Vagina (tissue), 2 donors: Measurements from ENCODE around the gene PHOSPHO1. TPM values are rescaled to one million over a fixed set of nuclear protein-coding genes. Genes with fewer than 3 reads are reported as not detected.

Source experiments
- DNase-seq, 2 donors: peaks; one replicate each; pipeline ENCODE4 v3.0.0-alpha.2; 2017; ENCODE audit errors: extremely low spot score in 2 of 2
- H3K27ac ChIP-seq: fragments of 200-600 bp; sonication (generic); one replicate; pipeline ENCODE4 v1.5.1; 2019
- H3K27me3 ChIP-seq: fragments of 200-600 bp; sonication (generic); one replicate; pipeline ENCODE4 v1.5.1; 2019
- H3K36me3 ChIP-seq, 2 donors: fragments of 200-600 bp; sonication (generic); one replicate each; pipeline ENCODE4 v1.5.1; 2017 to 2019
- H3K4me1 ChIP-seq: fragments of 200-600 bp; sonication (generic); one replicate; pipeline ENCODE4 v1.5.1; 2019
- H3K4me3 ChIP-seq, 2 donors: fragments of 200-600 bp; sonication (generic); 1 replicate in 1 of 2; 2 replicates in 1 of 2; pipeline ENCODE4 v1.5.1; 2016 to 2019
- H3K9me3 ChIP-seq: fragments of 200-600 bp; sonication (generic); one replicate; pipeline ENCODE4 v1.5.1; 2019
- POLR2A ChIP-seq, 2 donors: fragments of 450-650 bp; IDR thresholded peaks; one replicate each; pipeline ENCODE4 v1.6.1; 2017; ENCODE audit warnings: antibody characterized with exemption in 2 of 2, mild to moderate bottlenecking in 2 of 2, moderate library complexity in 2 of 2
- POLR2AphosphoS5 ChIP-seq, 2 donors: sonication (generic); formaldehyde crosslinking; IDR thresholded peaks; one replicate each; pipeline ENCODE4 v1.9.0; 2017; ENCODE audit warnings: antibody characterized with exemption in 2 of 2, mild to moderate bottlenecking in 2 of 2, low read depth in 1 of 2; ENCODE audit not compliant: insufficient read depth in 1 of 2
- intact Hi-C: fragments of 100-400 bp; cut with DNase I; formaldehyde crosslinking; loops from one replicate; pipeline ENCODE4 v1.15.1; 2023
- total RNA-seq: library from RNA; depleted of rRNA; stranded (reverse); fragments of >200 nt; gene quantifications from one replicate; pipeline ENCODE4 v1.2.3, GENCODE V29; 2016
- TF ChIP-seq, protein P1 (sequence below), 3 experiments: fragments of 450-650 bp in 2 of 3; fragments of 200-600 bp in 1 of 3; sonication (generic) in 1 of 3; IDR thresholded peaks; one replicate each; pipeline ENCODE4 v1.5.1; 2017 to 2019; ENCODE audit warnings: antibody characterized with exemption in 3 of 3, mild to moderate bottlenecking in 2 of 3, moderate library complexity in 2 of 3

PHOSPHO1 gene
- total RNA-seq, 1 donor from 2014 or later, result not detected

DNA sequence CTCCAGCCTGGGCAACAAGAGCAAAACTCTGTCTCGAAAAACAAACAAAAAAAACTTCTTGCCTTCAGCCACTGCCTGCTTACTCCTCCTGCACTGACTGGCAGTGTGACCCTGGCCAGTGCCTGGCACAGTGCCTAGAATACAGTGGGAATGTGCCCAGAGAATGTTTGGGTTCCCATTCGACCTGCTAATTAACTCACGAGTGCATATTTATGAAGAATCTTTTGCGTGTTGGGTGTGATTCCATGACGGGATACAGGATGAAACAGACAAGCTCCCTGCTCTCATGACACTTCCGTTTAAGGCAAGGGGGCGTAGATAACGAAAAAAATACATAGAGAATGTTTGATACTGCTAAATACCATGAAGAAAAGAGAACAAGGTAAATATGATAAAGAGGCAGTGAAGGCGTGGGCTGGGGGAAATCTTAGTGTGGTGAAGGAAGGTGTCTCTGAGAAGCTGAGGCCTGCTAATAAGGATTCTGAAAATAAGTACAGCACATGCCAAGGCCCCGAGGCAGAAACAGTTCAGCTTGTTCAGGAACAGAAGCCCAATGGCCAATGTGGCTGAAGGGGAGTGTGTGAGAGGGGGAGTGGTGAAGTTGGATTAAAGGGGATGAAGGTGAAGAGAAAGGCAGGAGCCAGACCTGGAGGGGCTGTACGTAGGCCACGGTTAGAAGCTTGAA lies 15.8 kb downstream of the PHOSPHO1 start:
- H3K27me3 ChIP-seq, result no peaks in the 10 kb centered on the region
- intact Hi-C loops, result no loop called here
- H3K36me3 ChIP-seq, result no peaks in the 10 kb centered on the region
- no peak for TF ChIP-seq POLR2A (IDR thresholded peaks at IDR 0.05)
- peak in 1 of 2 donors; percentile 22 for TF ChIP-seq POLR2AphosphoS5 (IDR thresholded peaks at IDR 0.05; ENCODE audit: insufficient read depth in 1 of 2, low read depth in 1 of 2)
- H3K9me3 ChIP-seq, result no peaks in the 10 kb centered on the region
- no peak for DNase-seq
- H3K4me1 ChIP-seq, result peaks cover 32% of the 10 kb centered on the region
- peak overlapping the region; percentile 9 for H3K27ac ChIP-seq
- H3K4me3 ChIP-seq, result no peak overlapping the region

DNA sequence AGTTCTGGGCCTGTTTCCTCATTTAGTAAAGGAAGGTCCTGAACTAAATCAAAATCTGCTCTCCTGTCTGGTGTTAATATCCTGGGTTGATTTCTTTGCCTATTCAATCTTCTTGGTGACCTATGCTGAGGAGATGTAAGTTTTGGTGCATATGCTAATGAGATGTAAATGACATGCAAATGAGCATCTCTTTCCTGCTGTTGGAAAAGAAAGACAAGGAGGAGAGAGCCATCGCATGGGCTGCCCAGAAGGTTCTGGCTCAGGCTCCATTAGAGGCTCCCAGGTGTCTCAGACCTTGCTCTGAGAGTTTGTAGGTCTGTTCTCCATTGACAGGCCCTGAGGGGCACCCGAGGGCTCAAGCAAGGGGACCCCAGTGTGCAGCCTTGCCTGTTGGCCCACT lies 16.7 kb downstream of the PHOSPHO1 start:
- H3K27ac ChIP-seq, result peak overlapping the region; percentile 9
- H3K9me3 ChIP-seq, result no peaks in the 10 kb centered on the region
- intact Hi-C loops, result no loop called here
- no peak overlapping the region for H3K4me3 ChIP-seq
- H3K27me3 ChIP-seq, result no peaks in the 10 kb centered on the region
- TF ChIP-seq POLR2A (IDR thresholded peaks at IDR 0.05), result no peak
- no peak for TF ChIP-seq POLR2AphosphoS5 (IDR thresholded peaks at IDR 0.05; ENCODE audit: insufficient read depth in 1 of 2, low read depth in 1 of 2)
- H3K4me1 ChIP-seq, result peaks cover 33% of the 10 kb centered on the region
- no peak for DNase-seq
- no peaks in the 10 kb centered on the region for H3K36me3 ChIP-seq

DNA sequence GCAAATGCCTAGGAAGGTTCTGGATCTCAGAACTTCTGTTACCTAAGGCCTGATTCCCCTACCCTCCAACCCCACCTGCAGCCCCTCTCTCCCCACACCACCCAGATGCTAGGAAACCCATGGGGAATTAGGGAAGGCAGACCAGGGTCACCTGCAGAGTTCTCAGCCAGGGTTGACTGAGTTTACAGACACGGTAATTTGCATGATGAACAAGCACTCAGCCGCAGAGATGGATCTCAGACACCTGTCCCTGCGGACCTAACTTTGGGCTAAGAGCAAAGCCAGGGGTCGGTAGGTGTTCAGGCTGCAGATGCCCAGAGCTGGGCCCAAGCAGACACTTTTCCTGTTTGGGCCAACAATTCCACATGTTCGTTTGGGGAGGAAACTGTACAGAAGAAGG lies 17.2 kb downstream of the PHOSPHO1 start:
- DNase-seq, result no peak
- Histone ChIP-seq H3K27me3 (no peaks in the 10 kb centered on the region), H3K4me3 (no peak overlapping the region), H3K27ac (peak overlapping the region; percentile 9), H3K36me3 (no peaks in the 10 kb centered on the region), H3K4me1 (peaks cover 33% of the 10 kb centered on the region), H3K9me3 (no peaks in the 10 kb centered on the region)
- intact Hi-C loops, result no loop called here
- TF ChIP-seq, protein P1, sequence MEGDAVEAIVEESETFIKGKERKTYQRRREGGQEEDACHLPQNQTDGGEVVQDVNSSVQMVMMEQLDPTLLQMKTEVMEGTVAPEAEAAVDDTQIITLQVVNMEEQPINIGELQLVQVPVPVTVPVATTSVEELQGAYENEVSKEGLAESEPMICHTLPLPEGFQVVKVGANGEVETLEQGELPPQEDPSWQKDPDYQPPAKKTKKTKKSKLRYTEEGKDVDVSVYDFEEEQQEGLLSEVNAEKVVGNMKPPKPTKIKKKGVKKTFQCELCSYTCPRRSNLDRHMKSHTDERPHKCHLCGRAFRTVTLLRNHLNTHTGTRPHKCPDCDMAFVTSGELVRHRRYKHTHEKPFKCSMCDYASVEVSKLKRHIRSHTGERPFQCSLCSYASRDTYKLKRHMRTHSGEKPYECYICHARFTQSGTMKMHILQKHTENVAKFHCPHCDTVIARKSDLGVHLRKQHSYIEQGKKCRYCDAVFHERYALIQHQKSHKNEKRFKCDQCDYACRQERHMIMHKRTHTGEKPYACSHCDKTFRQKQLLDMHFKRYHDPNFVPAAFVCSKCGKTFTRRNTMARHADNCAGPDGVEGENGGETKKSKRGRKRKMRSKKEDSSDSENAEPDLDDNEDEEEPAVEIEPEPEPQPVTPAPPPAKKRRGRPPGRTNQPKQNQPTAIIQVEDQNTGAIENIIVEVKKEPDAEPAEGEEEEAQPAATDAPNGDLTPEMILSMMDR (IDR thresholded peaks at IDR 0.05), result no peak
- no peak for TF ChIP-seq POLR2AphosphoS5 (IDR thresholded peaks at IDR 0.05; ENCODE audit: insufficient read depth in 1 of 2, low read depth in 1 of 2)
- no peak for TF ChIP-seq POLR2A (IDR thresholded peaks at IDR 0.05)

DNA sequence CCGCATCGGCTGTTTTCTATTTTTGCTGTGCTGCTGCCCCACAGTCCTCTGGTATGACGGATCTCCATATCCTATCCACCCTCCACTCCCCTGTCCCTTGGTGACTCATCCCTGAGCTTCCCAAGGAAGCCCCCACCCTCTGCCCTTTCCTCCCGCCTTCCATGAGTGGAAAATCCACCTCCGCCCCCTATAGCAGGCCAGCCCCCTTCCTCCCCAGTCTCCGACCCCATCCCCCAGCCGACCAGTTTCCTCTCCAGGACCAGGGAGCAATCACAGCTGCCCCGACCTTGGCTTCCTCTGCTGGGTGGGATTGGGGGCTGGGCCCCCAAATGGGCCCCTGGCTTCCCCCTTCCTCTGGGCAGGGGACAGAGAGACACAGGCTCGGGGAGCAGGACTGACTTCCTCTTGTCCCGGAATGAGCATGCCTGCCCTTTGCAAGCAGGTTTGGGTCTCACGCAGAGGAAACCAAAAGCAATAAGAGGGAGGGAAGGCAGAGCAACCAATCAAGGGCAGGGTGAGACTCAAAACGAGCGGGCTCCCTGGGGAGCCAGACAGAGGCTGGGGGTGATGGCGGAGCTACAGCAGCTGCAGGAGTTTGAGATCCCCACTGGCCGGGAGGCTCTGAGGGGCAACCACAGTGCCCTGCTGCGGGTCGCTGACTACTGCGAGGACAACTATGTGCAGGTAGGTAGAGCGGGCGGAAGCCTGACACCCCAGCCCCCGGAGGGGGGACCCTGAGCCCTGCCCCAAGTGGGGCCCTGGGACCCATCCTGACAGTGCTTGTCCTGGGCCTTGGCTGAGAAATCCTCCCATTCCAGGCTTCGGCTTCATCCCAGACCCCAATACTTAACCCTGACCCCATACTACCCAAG lies 20.2 kb downstream of the PHOSPHO1 start, which contains the start of the genes ABI3 and GNGT2:
TSS of gene ABI3 (plus strand) at position 550 of the 872 bp plus-strand sequence. CDS start at position 568, 18 bp downstream.
TSS of gene GNGT2 (minus strand) at position 417 of the 872 bp plus-strand sequence. CDS start 3,152 bp downstream, outside the sequence.
- no peak for DNase-seq
- intact Hi-C loops, result no loop called here
- H3K4me3 ChIP-seq, result peak within 1 kb of the TSS; percentile 37 to 44
- peaks cover 14% of the 10 kb centered on the region for H3K4me1 ChIP-seq
- H3K27me3 ChIP-seq, result no peaks in the 10 kb centered on the region
- H3K27ac ChIP-seq, result peak within 1 kb of the TSS; percentile 68
- TF ChIP-seq POLR2AphosphoS5 (IDR thresholded peaks at IDR 0.05; ENCODE audit: insufficient read depth in 1 of 2, low read depth in 1 of 2) (peak in 1 of 2 donors; percentile 64), POLR2A (IDR thresholded peaks at IDR 0.05) (peak in 1 of 2 donors; percentile 6)
- TF ChIP-seq, protein P1 (IDR thresholded peaks at IDR 0.05), result no peak
- H3K36me3 ChIP-seq, result no peaks in the 10 kb centered on the region
- no peaks in the 10 kb centered on the region for H3K9me3 ChIP-seq

DNA sequence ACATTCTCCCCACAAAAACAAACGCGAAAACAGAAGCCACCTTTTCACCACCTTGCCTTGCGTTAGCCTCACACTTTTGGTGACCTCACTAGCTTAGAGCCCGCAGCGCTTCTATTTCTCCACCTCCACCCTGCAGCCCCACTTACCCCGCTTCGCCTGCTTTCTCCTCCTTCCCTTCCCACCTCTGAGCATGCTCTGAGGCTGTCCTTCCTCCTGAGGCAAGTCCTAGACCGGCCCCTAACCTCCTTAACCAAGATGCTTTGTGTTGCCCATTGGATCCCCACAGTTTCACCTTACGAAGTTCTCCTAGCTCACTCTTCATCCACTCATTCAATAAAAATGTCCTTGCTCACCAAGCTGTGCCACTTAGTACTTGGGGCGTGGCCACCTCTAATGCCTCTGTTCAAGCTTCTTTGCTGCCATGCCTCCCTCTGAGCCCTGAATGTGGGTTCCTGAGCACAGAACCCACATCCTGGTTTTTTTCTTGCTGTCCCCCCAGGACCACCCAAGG lies 21.5 kb downstream of the PHOSPHO1 start:
- H3K36me3 ChIP-seq, result no peaks in the 10 kb centered on the region
- TF ChIP-seq, protein P1 (IDR thresholded peaks at IDR 0.05), result no peak
- no peak for TF ChIP-seq POLR2AphosphoS5 (IDR thresholded peaks at IDR 0.05; ENCODE audit: insufficient read depth in 1 of 2, low read depth in 1 of 2)
- no peak for TF ChIP-seq POLR2A (IDR thresholded peaks at IDR 0.05)
- H3K27me3 ChIP-seq, result no peaks in the 10 kb centered on the region
- peak overlapping the region; percentile 68 for H3K27ac ChIP-seq
- H3K9me3 ChIP-seq, result no peaks in the 10 kb centered on the region
- DNase-seq, result no peak
- peaks cover 14% of the 10 kb centered on the region for H3K4me1 ChIP-seq
- H3K4me3 ChIP-seq, result no peak overlapping the region
- intact Hi-C loops, result no loop called here
